Peyer's patch (tissue), 4 donors: Measurements from ENCODE around the gene SMG1. TPM values are rescaled to one million over a fixed set of nuclear protein-coding genes. Genes with fewer than 3 reads are reported as not detected.

Experiments used
- DNase-seq, 3 donors: peaks; one replicate each; pipeline ENCODE4 v3.0.0-alpha.2; 2017 to 2019
- H3K27ac ChIP-seq, 4 donors: fragments of 200-600 bp; sonication (generic); one replicate each; pipeline ENCODE4 v1.5.1; 2016 to 2019
- H3K27me3 ChIP-seq, 2 donors: fragments of 200-600 bp; sonication (generic); one replicate each; pipeline ENCODE4 v1.5.1; 2019
- H3K36me3 ChIP-seq, 3 donors: fragments of 200-600 bp; sonication (generic); one replicate each; pipeline ENCODE4 v1.5.1; 2016 to 2019
- H3K4me1 ChIP-seq, 4 donors: fragments of 200-600 bp; sonication (generic); one replicate each; pipeline ENCODE4 v1.5.1; 2016 to 2019
- H3K4me3 ChIP-seq, 4 donors: fragments of 200-600 bp; sonication (generic); 1 replicate in 3 of 4; 2 replicates in 1 of 4; pipeline ENCODE4 v1.5.1; 2016 to 2019; ENCODE audit warnings: mild to moderate bottlenecking in 1 of 4
- H3K9me3 ChIP-seq, 4 donors: fragments of 200-600 bp; sonication (generic); one replicate each; pipeline ENCODE4 v1.5.1; 2016 to 2019; ENCODE audit warnings: mild to moderate bottlenecking in 1 of 4
- CTCF ChIP-seq, 6 experiments: fragments of 450-650 bp in 4 of 6; fragments of 200-600 bp in 2 of 6; sonication (generic) in 1 of 6; IDR thresholded peaks; one replicate each; pipeline ENCODE4 v1.5.1; 2017 to 2019; ENCODE audit warnings: antibody characterized with exemption in 6 of 6, mild to moderate bottlenecking in 3 of 6, moderate library complexity in 1 of 6
- POLR2A ChIP-seq, 2 donors: fragments of 450-650 bp; IDR thresholded peaks; one replicate each; pipeline ENCODE4 v1.5.1; 2017; ENCODE audit warnings: antibody characterized with exemption in 2 of 2, mild to moderate bottlenecking in 2 of 2, moderate library complexity in 2 of 2
- total RNA-seq, 4 donors: library from RNA; depleted of rRNA; stranded (reverse); fragments of >200 nt; gene quantifications; one replicate each; pipeline ENCODE4 v1.1.0, GENCODE V29; 2016

SMG1 gene
- total RNA-seq, 4 donors from 2014 or later = 129 to 157 (median 137) TPM

- DNase-seq = no peak
- Histone ChIP-seq H3K27me3 (no peaks in the 10 kb centered on the region), H3K4me3 (no peak overlapping the region), H3K4me1 (no peaks in the 10 kb centered on the region), H3K36me3 (peaks cover 0 to 96% (median 2%) of the 10 kb centered on the region in 3 donors), H3K9me3 (no peaks in the 10 kb centered on the region), H3K27ac (no peak overlapping the region)
- TF ChIP-seq POLR2A (IDR thresholded peaks at IDR 0.05) (no peak), CTCF (IDR thresholded peaks at IDR 0.05) (no peak)
Measured at GRCh38 chr16:18846416-18846815, 79.8 kb downstream of the SMG1 start.

- no peak for TF ChIP-seq CTCF (IDR thresholded peaks at IDR 0.05)
- no peak for TF ChIP-seq POLR2A (IDR thresholded peaks at IDR 0.05)
- Histone ChIP-seq H3K27me3 (no peaks in the 10 kb centered on the region), H3K27ac (no peak overlapping the region), H3K4me1 (no peaks in the 10 kb centered on the region), H3K36me3 (peaks cover 0 to 95% (median 0%) of the 10 kb centered on the region in 3 donors), H3K9me3 (no peaks in the 10 kb centered on the region), H3K4me3 (no peak overlapping the region)
- no peak for DNase-seq
Measured at GRCh38 chr16:18842565-18842964, 83.6 kb downstream of the SMG1 start.

GRCh38 chr16:18841833-18842525 lies 84.2 kb downstream of the SMG1 start:
- H3K9me3 ChIP-seq = no peaks in the 10 kb centered on the region
- no peak overlapping the region for H3K4me3 ChIP-seq
- peaks cover 0 to 95% (median 0%) of the 10 kb centered on the region in 3 donors for H3K36me3 ChIP-seq
- H3K27ac ChIP-seq = no peak overlapping the region
- no peaks in the 10 kb centered on the region for H3K27me3 ChIP-seq
- no peak for DNase-seq
- no peaks in the 10 kb centered on the region for H3K4me1 ChIP-seq
- no peak for TF ChIP-seq CTCF (IDR thresholded peaks at IDR 0.05)
- TF ChIP-seq POLR2A (IDR thresholded peaks at IDR 0.05) = no peak

- TF ChIP-seq POLR2A (IDR thresholded peaks at IDR 0.05) = no peak
- no peak for TF ChIP-seq CTCF (IDR thresholded peaks at IDR 0.05)
- Histone ChIP-seq H3K27me3 (no peaks in the 10 kb centered on the region), H3K9me3 (no peaks in the 10 kb centered on the region), H3K27ac (no peak overlapping the region), H3K4me1 (no peaks in the 10 kb centered on the region), H3K36me3 (peaks cover 0 to 95% (median 7%) of the 10 kb centered on the region in 3 donors), H3K4me3 (no peak overlapping the region)
- DNase-seq = no peak
Measured at GRCh38 chr16:18839555-18839954, 86.7 kb downstream of the SMG1 start.

- Histone ChIP-seq H3K4me3 (no peak overlapping the region), H3K4me1 (no peaks in the 10 kb centered on the region), H3K9me3 (no peaks in the 10 kb centered on the region), H3K36me3 (peaks cover 0 to 99% (median 7%) of the 10 kb centered on the region in 3 donors), H3K27me3 (no peaks in the 10 kb centered on the region), H3K27ac (no peak overlapping the region)
- no peak for TF ChIP-seq POLR2A (IDR thresholded peaks at IDR 0.05)
- no peak for TF ChIP-seq CTCF (IDR thresholded peaks at IDR 0.05)
- DNase-seq = no peak
Measured at GRCh38 chr16:18836702-18837101, 89.5 kb downstream of the SMG1 start.
